Stomach (tissue), 4 donors: Measurements from ENCODE around the gene TCF23.

Experiments used
- CTCF ChIP-seq, 7 experiments: fragments of 450-650 bp in 4 of 7; fragments of 200-600 bp in 3 of 7; sonication (generic) in 3 of 7; IDR thresholded peaks; one replicate each; pipeline ENCODE4 v1.5.1; 2016 to 2019; ENCODE audit warnings: antibody characterized with exemption in 7 of 7, control low read depth in 2 of 7, mild to moderate bottlenecking in 1 of 7
- EP300 ChIP-seq: sonication (generic); formaldehyde crosslinking; IDR thresholded peaks from one replicate; pipeline ENCODE4 v1.6.1; 2017; ENCODE audit warnings: antibody characterized with exemption
- POLR2A ChIP-seq, 4 donors: fragments of 450-650 bp; IDR thresholded peaks; one replicate each; pipeline ENCODE4 v1.6.1; 2016; ENCODE audit warnings: antibody characterized with exemption in 4 of 4, control low read depth in 2 of 4, mild to moderate bottlenecking in 1 of 4, moderate library complexity in 1 of 4
- POLR2AphosphoS5 ChIP-seq, 3 donors: sonication (generic); formaldehyde crosslinking; IDR thresholded peaks; one replicate each; pipeline ENCODE4 v1.6.1; 2016; ENCODE audit warnings: antibody characterized with exemption in 3 of 3

- no peak for TF ChIP-seq CTCF (IDR thresholded peaks at IDR 0.05)
- TF ChIP-seq POLR2A (IDR thresholded peaks at IDR 0.05) = no peak
- TF ChIP-seq POLR2AphosphoS5 (IDR thresholded peaks at IDR 0.05) = no peak
- no peak for TF ChIP-seq EP300
These were observed 39.7 kb upstream of the TCF23 start for GRCh38 chr2:27109083-27109482.
